Erythroblast (primary cell): ENCODE data around the gene FAM13B.
"Not testable (repeated sequence)": the region's sequence is repeated elsewhere in the genome, so short reads cannot be mapped to it uniquely, and the experiment has no call there.

ENCODE experiments used
- GATA1 ChIP-seq: IDR thresholded peaks from 2 replicates; pipeline ENCODE4 v1.6.1; 2011; ENCODE audit warnings: low read depth, mild to moderate bottlenecking, control low read depth, low read length, moderate library complexity
- POLR2A ChIP-seq: IDR thresholded peaks from 2 replicates; pipeline ENCODE4 v1.6.1; 2011; ENCODE audit warnings: mild to moderate bottlenecking, low read length

- TF ChIP-seq POLR2A, GATA1: not testable (repeated sequence)
Observed at GRCh38 chr5:138052718-138053117, 19.8 kb upstream of the FAM13B start.
